Breast epithelium (tissue), 4 donors: ENCODE results near the gene FADD. TPM values are rescaled to one million over a fixed set of nuclear protein-coding genes. Genes with fewer than 3 reads are reported as not detected.
A peak's percentile ranks its signal among the peaks of the same experiment; 100 is the strongest.

ENCODE experiments used
- DNase-seq, 2 donors: peaks; one replicate each; pipeline ENCODE4 v3.0.0-alpha.2; 2019; ENCODE audit warnings: low spot score in 2 of 2
- H3K27ac ChIP-seq, 2 donors: fragments of 200-600 bp; sonication (generic) in 1 of 2; one replicate each; pipeline ENCODE4 v1.5.1; 2016 to 2019; ENCODE audit warnings: mild to moderate bottlenecking in 1 of 2
- H3K27me3 ChIP-seq, 2 donors: fragments of 200-600 bp; sonication (generic) in 1 of 2; one replicate each; pipeline versions ENCODE4 v1.5.1 to v1.6.0; 2017 to 2019; ENCODE audit warnings: control low read depth in 1 of 2, mild to moderate bottlenecking in 1 of 2
- H3K36me3 ChIP-seq: fragments of 200-600 bp; one replicate; pipeline ENCODE4 v1.5.1; 2019
- H3K4me1 ChIP-seq, 2 donors: fragments of 200-600 bp; sonication (generic); one replicate each; pipeline ENCODE4 v1.5.1; 2016 to 2019; ENCODE audit warnings: control low read depth in 1 of 2
- H3K4me3 ChIP-seq, 3 donors: fragments of 200-600 bp; sonication (generic); 1 replicate in 2 of 3; 2 replicates in 1 of 3; pipeline ENCODE4 v1.5.1; 2016 to 2019; ENCODE audit warnings: mild to moderate bottlenecking in 3 of 3, moderate library complexity in 2 of 3
- H3K9me3 ChIP-seq, 2 donors: fragments of 200-600 bp; sonication (generic) in 1 of 2; one replicate each; pipeline ENCODE4 v1.5.1; 2016 to 2019; ENCODE audit warnings: control low read depth in 1 of 2
- POLR2A ChIP-seq: fragments of 450-650 bp; IDR thresholded peaks from one replicate; pipeline ENCODE4 v1.6.1; 2016; ENCODE audit warnings: antibody characterized with exemption, mild to moderate bottlenecking, moderate library complexity
- POLR2AphosphoS5 ChIP-seq, 3 donors: sonication (generic); formaldehyde crosslinking; IDR thresholded peaks; one replicate each; pipeline ENCODE4 v1.6.1; 2017; ENCODE audit warnings: antibody characterized with exemption in 3 of 3
- intact Hi-C: fragments of 100-400 bp; cut with DNase I; formaldehyde crosslinking; loops from one replicate; pipeline ENCODE4 v1.15.1; 2023; ENCODE audit warnings: low total_unique reads
- total RNA-seq, 3 donors: library from RNA; depleted of rRNA; stranded (reverse); fragments of >200 nt; gene quantifications; one replicate each; pipeline ENCODE4 v1.1.0, GENCODE V29; 2016
- TF ChIP-seq, protein P1 (sequence below), 3 donors: fragments of 450-650 bp; IDR thresholded peaks; one replicate each; pipeline ENCODE4 v1.5.1; 2016 to 2017; ENCODE audit warnings: antibody characterized with exemption in 3 of 3, mild to moderate bottlenecking in 3 of 3, moderate library complexity in 3 of 3

FADD gene
- total RNA-seq, 3 donors from 2014 or later, result 17.6 to 33.1 (median 30.2) TPM

DNA sequence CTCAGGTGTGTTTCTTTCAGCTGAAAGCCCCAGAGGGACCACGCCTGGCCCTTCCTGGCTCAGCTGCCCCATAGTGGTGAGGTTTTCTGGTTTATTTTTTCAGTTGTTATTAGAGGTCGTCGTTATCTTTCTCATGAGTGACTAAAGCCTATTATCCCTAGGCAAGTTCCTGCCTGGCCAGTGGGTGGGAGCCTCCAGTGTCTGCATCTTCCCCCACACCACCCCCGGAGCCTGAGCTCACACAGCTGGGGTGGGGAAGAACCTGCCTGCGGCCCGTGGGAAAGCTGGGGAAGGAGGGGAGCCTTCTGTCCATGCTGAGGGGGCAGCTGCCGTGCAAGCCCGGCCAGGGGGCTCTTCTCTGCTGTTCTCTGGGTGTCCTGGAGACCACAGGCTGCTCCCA lies 43.1 kb downstream of the FADD start:
- TF ChIP-seq POLR2A (no peak), POLR2AphosphoS5 (IDR thresholded peaks at IDR 0.05) (no peak)
- TF ChIP-seq, protein P1, sequence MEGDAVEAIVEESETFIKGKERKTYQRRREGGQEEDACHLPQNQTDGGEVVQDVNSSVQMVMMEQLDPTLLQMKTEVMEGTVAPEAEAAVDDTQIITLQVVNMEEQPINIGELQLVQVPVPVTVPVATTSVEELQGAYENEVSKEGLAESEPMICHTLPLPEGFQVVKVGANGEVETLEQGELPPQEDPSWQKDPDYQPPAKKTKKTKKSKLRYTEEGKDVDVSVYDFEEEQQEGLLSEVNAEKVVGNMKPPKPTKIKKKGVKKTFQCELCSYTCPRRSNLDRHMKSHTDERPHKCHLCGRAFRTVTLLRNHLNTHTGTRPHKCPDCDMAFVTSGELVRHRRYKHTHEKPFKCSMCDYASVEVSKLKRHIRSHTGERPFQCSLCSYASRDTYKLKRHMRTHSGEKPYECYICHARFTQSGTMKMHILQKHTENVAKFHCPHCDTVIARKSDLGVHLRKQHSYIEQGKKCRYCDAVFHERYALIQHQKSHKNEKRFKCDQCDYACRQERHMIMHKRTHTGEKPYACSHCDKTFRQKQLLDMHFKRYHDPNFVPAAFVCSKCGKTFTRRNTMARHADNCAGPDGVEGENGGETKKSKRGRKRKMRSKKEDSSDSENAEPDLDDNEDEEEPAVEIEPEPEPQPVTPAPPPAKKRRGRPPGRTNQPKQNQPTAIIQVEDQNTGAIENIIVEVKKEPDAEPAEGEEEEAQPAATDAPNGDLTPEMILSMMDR (IDR thresholded peaks at IDR 0.05), result no peak
- intact Hi-C loops, result no loop called here

DNA sequence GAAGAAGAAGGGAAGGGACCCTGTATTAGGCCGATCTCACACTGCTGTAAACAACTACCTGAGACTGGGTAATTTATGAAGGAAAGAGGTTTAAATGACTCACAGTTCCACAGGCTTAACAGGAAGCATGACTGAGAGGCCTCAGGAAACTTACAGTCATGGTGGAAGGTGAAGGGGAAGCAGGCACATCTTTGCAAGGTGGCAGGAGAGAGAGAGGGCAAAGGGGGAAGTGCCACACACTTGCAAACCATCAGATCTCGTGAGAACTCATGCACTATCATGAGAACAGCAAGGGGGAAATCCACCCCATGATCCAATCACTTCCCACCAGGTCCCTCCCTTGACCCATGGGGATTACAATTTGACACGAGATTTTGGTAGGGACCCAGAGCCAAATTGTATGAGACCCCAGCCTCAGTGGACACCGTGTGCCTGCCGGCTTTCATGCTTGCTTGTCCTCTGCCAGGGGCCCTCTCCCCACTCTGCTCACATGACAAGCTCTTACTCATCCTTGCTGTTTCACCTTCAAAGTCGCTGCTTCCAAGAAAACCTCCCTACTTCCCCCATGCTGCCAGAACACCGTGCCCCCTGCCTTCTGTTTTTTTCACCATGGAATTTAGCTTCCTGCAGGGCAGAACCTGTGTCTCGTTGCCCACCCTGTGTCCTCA lies 44.1 kb downstream of the FADD start:
- Histone ChIP-seq H3K4me1 (peaks cover 0 to 9% of the 10 kb centered on the region in 2 donors), H3K36me3 (no peaks in the 10 kb centered on the region), H3K27me3 (no peaks in the 10 kb centered on the region), H3K4me3 (peak overlapping the region in 1 of 3 donors; percentile 5), H3K27ac (peak overlapping the region; percentile 77 to 93), H3K9me3 (no peaks in the 10 kb centered on the region)
- TF ChIP-seq POLR2AphosphoS5 (IDR thresholded peaks at IDR 0.05) (no peak), POLR2A (no peak)
- TF ChIP-seq, protein P1 (IDR thresholded peaks at IDR 0.05), result no peak
- no peak for DNase-seq
- intact Hi-C loops, result loop anchor here (1.0 kb wide), 1 partner anchor 11 kb away; no protein-coding TSS in a partner anchor

More for the DNA sequence above, 43.1 kb downstream of the FADD start:
- no peaks in the 10 kb centered on the region for H3K27me3 ChIP-seq
- peak overlapping the region in 1 of 2 donors; percentile 15 for H3K27ac ChIP-seq
- H3K9me3 ChIP-seq, result no peaks in the 10 kb centered on the region
- DNase-seq, result no peak
- H3K4me1 ChIP-seq, result peaks cover 0 to 5% of the 10 kb centered on the region in 2 donors
- no peaks in the 10 kb centered on the region for H3K36me3 ChIP-seq
- no peak overlapping the region for H3K4me3 ChIP-seq

DNA sequence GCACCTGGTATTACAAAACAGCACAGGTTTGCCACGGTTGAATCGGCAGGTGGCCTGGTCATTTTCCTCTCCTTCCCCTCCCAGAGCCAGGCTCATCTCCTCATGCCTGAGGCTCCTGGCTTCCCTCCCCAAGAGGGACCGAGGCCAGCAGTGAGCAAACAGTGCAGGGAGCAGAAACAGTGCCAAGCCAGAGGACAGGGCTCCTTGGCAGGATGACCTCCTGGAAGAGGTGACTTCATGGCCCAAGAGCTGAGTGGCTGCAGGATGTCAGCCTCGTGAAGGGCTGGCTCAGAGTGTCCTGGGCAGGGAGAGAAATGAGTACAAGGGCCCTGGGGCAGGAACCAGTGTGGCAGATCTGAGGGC lies 44.6 kb downstream of the FADD start:
- H3K27me3 ChIP-seq, result no peaks in the 10 kb centered on the region
- no peak for TF ChIP-seq POLR2A
- TF ChIP-seq, protein P1 (IDR thresholded peaks at IDR 0.05), result no peak
- peak in 2 of 3 donors; percentile 53 to 75 for TF ChIP-seq POLR2AphosphoS5 (IDR thresholded peaks at IDR 0.05)
- peak overlapping the region; percentile 77 to 93 for H3K27ac ChIP-seq
- peaks cover 0 to 9% of the 10 kb centered on the region in 2 donors for H3K4me1 ChIP-seq
- peak overlapping the region in 1 of 3 donors; percentile 5 for H3K4me3 ChIP-seq
- peak; percentile 83 to 92 for DNase-seq
- no peaks in the 10 kb centered on the region for H3K36me3 ChIP-seq
- no peaks in the 10 kb centered on the region for H3K9me3 ChIP-seq
- intact Hi-C loops, result loop anchor here (1.0 kb wide), 1 partner anchor 11 kb away; no protein-coding TSS in a partner anchor

DNA sequence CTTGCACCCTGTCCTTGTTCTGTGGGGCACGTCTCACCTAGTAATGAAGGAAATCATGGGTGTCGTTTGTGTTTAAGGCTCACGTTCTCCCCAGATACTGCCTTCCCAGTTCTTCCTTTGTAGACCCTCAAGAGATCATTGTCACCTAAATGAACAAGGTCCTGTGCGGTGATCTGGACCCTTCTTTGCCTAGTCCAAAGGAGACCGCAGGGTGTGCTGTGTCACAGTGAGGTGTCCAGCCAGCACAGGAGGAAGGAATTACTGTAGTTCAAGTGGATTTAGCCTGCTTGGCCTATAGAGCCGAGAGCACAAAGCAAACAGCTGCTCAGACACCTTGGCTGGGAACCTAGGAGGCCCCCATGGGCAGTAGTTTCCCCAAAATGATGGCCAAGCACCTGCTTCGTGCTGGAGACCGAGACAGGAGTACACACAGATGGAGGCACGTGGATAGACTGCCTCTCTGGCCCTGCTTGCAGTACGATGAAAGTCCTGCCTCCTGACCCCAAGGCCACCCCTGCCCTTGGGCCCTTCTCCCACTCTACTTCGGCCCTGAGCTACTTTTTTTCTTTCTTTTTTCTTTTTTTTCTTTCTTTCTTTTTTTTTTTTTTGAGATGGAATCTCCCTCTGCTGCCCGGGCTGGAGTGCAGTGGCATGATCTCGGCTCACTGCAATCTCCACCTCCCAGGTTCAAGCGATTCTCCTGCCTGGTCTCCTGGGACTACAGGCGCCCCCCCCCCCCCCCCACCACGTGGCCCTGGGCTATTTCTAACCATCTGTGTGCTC lies 48.0 kb downstream of the FADD start:
- H3K4me3 ChIP-seq, result no peak overlapping the region
- H3K27me3 ChIP-seq, result no peaks in the 10 kb centered on the region
- TF ChIP-seq, protein P1 (IDR thresholded peaks at IDR 0.05), result no peak
- TF ChIP-seq POLR2A (no peak), POLR2AphosphoS5 (IDR thresholded peaks at IDR 0.05) (no peak)
- no peaks in the 10 kb centered on the region for H3K36me3 ChIP-seq
- intact Hi-C loops, result loop anchor here (10.0 kb wide), 1 partner anchor 46 kb away; the partner anchor contains the start of gene FADD
- peaks cover 0 to 9% of the 10 kb centered on the region in 2 donors for H3K4me1 ChIP-seq
- no peaks in the 10 kb centered on the region for H3K9me3 ChIP-seq
- H3K27ac ChIP-seq, result peak overlapping the region; percentile 89 to 93
- DNase-seq, result no peak
